ENCODE measurements around the gene SLC16A9.
"Not testable (repeated sequence)": the region's sequence is repeated elsewhere in the genome, so short reads cannot be mapped to it uniquely, and the experiment has no call there.

DNA sequence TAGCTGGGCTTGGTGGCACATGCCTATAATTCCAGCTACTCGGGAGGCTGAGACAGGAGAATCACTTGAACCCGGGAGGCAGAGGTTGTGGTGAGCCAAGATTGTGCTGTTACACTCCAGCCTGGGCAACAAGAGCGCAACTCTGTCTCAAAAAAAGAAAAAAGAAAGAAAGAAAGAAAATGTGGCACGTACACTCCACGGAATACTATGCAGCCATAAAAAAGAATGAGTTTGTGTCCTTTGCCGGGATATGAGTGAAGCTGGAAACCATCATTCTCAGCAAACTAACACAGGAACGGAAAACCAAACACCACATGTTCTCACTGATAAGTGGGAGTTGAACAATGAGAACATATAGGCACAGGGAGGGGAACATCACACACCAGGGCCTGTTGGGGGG lies 46.4 kb downstream of the SLC16A9 start:
- TF ChIP-seq, protein P1, sequence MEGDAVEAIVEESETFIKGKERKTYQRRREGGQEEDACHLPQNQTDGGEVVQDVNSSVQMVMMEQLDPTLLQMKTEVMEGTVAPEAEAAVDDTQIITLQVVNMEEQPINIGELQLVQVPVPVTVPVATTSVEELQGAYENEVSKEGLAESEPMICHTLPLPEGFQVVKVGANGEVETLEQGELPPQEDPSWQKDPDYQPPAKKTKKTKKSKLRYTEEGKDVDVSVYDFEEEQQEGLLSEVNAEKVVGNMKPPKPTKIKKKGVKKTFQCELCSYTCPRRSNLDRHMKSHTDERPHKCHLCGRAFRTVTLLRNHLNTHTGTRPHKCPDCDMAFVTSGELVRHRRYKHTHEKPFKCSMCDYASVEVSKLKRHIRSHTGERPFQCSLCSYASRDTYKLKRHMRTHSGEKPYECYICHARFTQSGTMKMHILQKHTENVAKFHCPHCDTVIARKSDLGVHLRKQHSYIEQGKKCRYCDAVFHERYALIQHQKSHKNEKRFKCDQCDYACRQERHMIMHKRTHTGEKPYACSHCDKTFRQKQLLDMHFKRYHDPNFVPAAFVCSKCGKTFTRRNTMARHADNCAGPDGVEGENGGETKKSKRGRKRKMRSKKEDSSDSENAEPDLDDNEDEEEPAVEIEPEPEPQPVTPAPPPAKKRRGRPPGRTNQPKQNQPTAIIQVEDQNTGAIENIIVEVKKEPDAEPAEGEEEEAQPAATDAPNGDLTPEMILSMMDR (IDR thresholded peaks at IDR 0.05; ENCODE audit: low read length), result not testable (repeated sequence)
- not testable (repeated sequence) for TF ChIP-seq EZH2 (IDR thresholded peaks at IDR 0.05; ENCODE audit: borderline replicate concordance, low read length)
